CD14-positive monocyte (primary cell): Measurements from ENCODE around the gene CCDC33. TPM values are rescaled to one million over a fixed set of nuclear protein-coding genes. Genes with fewer than 3 reads are reported as not detected.

Experiments used
- DNase-seq, 3 donors: peaks; one replicate each; pipeline ENCODE4 v3.0.0-alpha.2; 2011 to 2022
- H2AFZ ChIP-seq: 2 replicates; pipeline ENCODE4 v1.6.0; 2012; ENCODE audit warnings: mild to moderate bottlenecking, low read depth, low read length, inconsistent platforms; ENCODE audit not compliant: insufficient read depth, poor library complexity, severe bottlenecking
- H3K27ac ChIP-seq, 2 donors: 1 replicate in 1 of 2; 2 replicates in 1 of 2; pipeline ENCODE4 v1.5.1; 2012 to 2013; ENCODE audit warnings: low read length in 2 of 2, control low read depth in 1 of 2, inconsistent platforms in 1 of 2, low read depth in 1 of 2, mild to moderate bottlenecking in 1 of 2
- H3K27me3 ChIP-seq, 2 donors: one replicate each; pipeline versions ENCODE4 v1.6.0 to v1.6.1; 2011 to 2013; ENCODE audit warnings: low read length in 2 of 2; ENCODE audit not compliant: control insufficient read depth in 2 of 2, insufficient read depth in 2 of 2
- H3K36me3 ChIP-seq, 2 donors: replicated peaks in 1 of 2; 1 replicate in 1 of 2; 2 replicates in 1 of 2; pipeline versions ENCODE4 v1.5.1 to v1.6.1; 2012 to 2013; ENCODE audit warnings: low read length in 2 of 2, control low read depth in 1 of 2, inconsistent platforms in 1 of 2, mild to moderate bottlenecking in 1 of 2; ENCODE audit not compliant: insufficient read depth in 2 of 2, control insufficient read depth in 1 of 2
- H3K4me1 ChIP-seq, 2 donors: 1 replicate in 1 of 2; 2 replicates in 1 of 2; pipeline versions ENCODE4 v1.5.1 to v1.6.1; 2012 to 2013; ENCODE audit warnings: low read length in 2 of 2, control low read depth in 1 of 2, inconsistent platforms in 1 of 2, mild to moderate bottlenecking in 1 of 2, moderate library complexity in 1 of 2; ENCODE audit not compliant: insufficient read depth in 2 of 2, control insufficient read depth in 1 of 2
- H3K4me2 ChIP-seq: replicated peaks from 2 replicates; pipeline ENCODE3; 2012; ENCODE audit warnings: low read length, moderate library complexity, mild to moderate bottlenecking; ENCODE audit not compliant: poor library complexity, severe bottlenecking; ENCODE audit errors: extremely low read depth
- H3K4me3 ChIP-seq, 3 experiments: fragments of 200-600 bp in 1 of 3; sonication (generic) in 1 of 3; replicated peaks in 1 of 3; 1 replicate in 2 of 3; 2 replicates in 1 of 3; pipeline ENCODE4 v1.5.1; 2011 to 2013; ENCODE audit warnings: low read length in 3 of 3, mild to moderate bottlenecking in 3 of 3, control low read depth in 2 of 3, low read depth in 2 of 3, inconsistent platforms in 1 of 3, moderate library complexity in 1 of 3
- H3K79me2 ChIP-seq: 2 replicates; pipeline ENCODE4 v1.6.0; 2012; ENCODE audit warnings: mild to moderate bottlenecking, control low read depth, inconsistent platforms, low read length, moderate library complexity; ENCODE audit not compliant: insufficient read depth
- H3K9ac ChIP-seq: 2 replicates; pipeline ENCODE4 v1.6.0; 2017; ENCODE audit warnings: low read length, mild to moderate bottlenecking; ENCODE audit not compliant: insufficient read depth, poor library complexity, severe bottlenecking
- H3K9me3 ChIP-seq, 2 donors: replicated peaks in 1 of 2; 1 replicate in 1 of 2; 2 replicates in 1 of 2; pipeline versions ENCODE4 v1.5.1 to v1.6.1; 2012 to 2013; ENCODE audit warnings: low read length in 2 of 2, control low read depth in 1 of 2; ENCODE audit not compliant: control insufficient read depth in 1 of 2, insufficient read depth in 1 of 2
- H4K20me1 ChIP-seq: 2 replicates; pipeline ENCODE4 v1.6.0; 2012; ENCODE audit warnings: mild to moderate bottlenecking, low read length, control low read depth, moderate library complexity; ENCODE audit not compliant: insufficient read depth
- H3K27ac Mint-ChIP-seq, 7 donors: one replicate each; pipeline ENCODE4 v1.8.0; 2020; ENCODE audit warnings: mild to moderate bottlenecking in 7 of 7, mixed read lengths in 7 of 7, moderate library complexity in 6 of 7, inconsistent platforms in 2 of 7
- H3K27me3 Mint-ChIP-seq, 3 donors: one replicate each; pipeline ENCODE4 v1.8.0; 2021 to 2022; ENCODE audit warnings: low read depth in 3 of 3, mild to moderate bottlenecking in 3 of 3, mixed read lengths in 3 of 3, moderate library complexity in 3 of 3, inconsistent platforms in 1 of 3
- H3K36me3 Mint-ChIP-seq, 2 donors: one replicate each; pipeline ENCODE4 v1.8.0; 2020; ENCODE audit warnings: mixed read lengths in 2 of 2, inconsistent platforms in 1 of 2, mild to moderate bottlenecking in 1 of 2
- H3K4me1 Mint-ChIP-seq: one replicate; pipeline ENCODE4 v1.8.0; 2020; ENCODE audit warnings: mild to moderate bottlenecking, mixed read lengths
- H3K4me3 Mint-ChIP-seq, 2 donors: one replicate each; pipeline ENCODE4 v1.8.0; 2020; ENCODE audit warnings: mild to moderate bottlenecking in 2 of 2, mixed read lengths in 2 of 2, moderate library complexity in 1 of 2
- H3K9me3 Mint-ChIP-seq, 7 donors: one replicate each; pipeline ENCODE4 v1.8.0; 2020 to 2022; ENCODE audit warnings: mixed read lengths in 7 of 7, mild to moderate bottlenecking in 6 of 7, moderate library complexity in 6 of 7, inconsistent platforms in 2 of 7
- WGBS: methylation state at CpG from one replicate; pipeline ENCODE4 v1.1.5; 2013; ENCODE audit warnings: missing lambda C conversion rate; ENCODE audit not compliant: insufficient coverage; 5-methylcytosine and 5-hydroxymethylcytosine counted together
- intact Hi-C, 2 donors: fragments of 100-400 bp; cut with micrococcal nuclease; formaldehyde crosslinking; loops; one replicate each; pipeline versions ENCODE4 v1.15.0 to v1.15.1; 2023
- polyA plus RNA-seq, 3 donors: library from polyadenylated mRNA; depleted of rRNA in 1 of 3; unstranded in 2 of 3; stranded (reverse) in 1 of 3; fragments of 300-500 nt in 2 of 3; fragments of >200 nt in 1 of 3; fragmentation: Illumina TruSeq in 2 of 3; gene quantifications; 1 replicate in 2 of 3; 2 replicates in 1 of 3; pipeline ENCODE4 v1.2.3, GENCODE V29; 2012 to 2021
- TF ChIP-seq, protein P1 (sequence below): fragments of 200-600 bp; IDR thresholded peaks from one replicate; pipeline ENCODE4 v1.8.0; 2022; ENCODE audit warnings: antibody characterized with exemption, mild to moderate bottlenecking

CCDC33 gene
- polyA plus RNA-seq, 3 donors, result not detected

DNA sequence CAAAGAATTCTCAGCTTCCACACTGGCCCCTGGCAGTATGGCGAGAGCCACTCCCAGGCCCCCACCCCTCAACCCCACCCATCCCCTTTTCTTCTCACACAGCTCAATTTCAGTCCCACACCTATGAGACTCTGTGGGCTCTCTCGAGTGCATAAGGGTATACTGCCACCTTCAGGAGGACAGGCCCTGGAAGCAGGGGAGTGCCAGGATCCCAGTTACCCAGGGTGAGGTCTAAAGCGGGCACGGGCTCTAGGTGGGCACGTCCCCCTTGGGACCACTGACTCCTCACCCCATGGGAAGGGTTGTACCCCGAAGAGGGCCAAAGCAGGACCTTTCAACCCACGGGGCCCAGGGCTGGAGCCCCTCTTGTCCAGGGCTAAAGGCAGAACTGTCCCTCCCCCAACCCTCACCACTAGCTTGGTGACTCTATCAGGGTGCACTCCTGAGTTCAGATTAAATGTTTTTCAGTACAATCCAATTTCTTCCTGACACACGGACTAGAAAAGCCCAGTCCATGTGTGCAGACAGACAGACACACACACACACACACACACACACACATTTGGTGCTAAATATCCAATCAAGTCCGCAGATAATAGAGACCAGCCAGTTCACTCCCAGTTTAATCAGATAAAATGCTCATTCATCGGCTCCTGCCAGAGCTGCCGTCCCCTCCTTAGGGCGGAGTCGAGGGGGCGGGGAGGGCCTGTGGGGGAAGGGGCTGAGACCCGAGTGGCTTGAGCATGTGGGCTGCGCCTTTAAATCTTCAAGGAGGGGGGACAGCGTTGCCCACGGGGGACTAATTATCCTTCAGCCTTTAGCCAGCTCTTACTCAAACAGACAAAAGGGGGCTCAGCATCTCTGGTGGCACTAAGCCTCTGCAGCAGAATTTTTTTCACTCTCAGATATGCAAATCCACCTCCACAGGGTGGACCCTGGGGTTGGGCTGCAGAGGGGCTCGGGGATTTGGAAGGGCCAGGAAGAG lies 72.0 kb downstream of the CCDC33 start:
- Histone ChIP-seq H3K79me2 (no peaks in the 10 kb centered on the region), H3K9ac (no peak overlapping the region), H3K4me2 (no peak overlapping the region), H3K27ac (no peak overlapping the region), H3K4me1 (no peaks in the 10 kb centered on the region), H3K9me3 (no peaks in the 10 kb centered on the region), H4K20me1 (no peaks in the 10 kb centered on the region), H3K27me3 (peaks cover 0 to 5% of the 10 kb centered on the region in 2 donors), H3K36me3 (no peaks in the 10 kb centered on the region), H2AFZ (no peak overlapping the region), H3K4me3 (no peak overlapping the region)
- no peak for DNase-seq
- Mint-ChIP-seq H3K4me3 (no peak overlapping the region), H3K9me3 (no peaks in the 10 kb centered on the region), H3K4me1 (no peaks in the 10 kb centered on the region), H3K27me3 (peaks cover 10 to 30% (median 15%) of the 10 kb centered on the region in 3 donors), H3K36me3 (no peaks in the 10 kb centered on the region), H3K27ac (no peak overlapping the region)
- intact Hi-C loops, result no loop called here
- WGBS, result 37% methylated on average over 13 of the region's 19 CpGs
- TF ChIP-seq, protein P1, sequence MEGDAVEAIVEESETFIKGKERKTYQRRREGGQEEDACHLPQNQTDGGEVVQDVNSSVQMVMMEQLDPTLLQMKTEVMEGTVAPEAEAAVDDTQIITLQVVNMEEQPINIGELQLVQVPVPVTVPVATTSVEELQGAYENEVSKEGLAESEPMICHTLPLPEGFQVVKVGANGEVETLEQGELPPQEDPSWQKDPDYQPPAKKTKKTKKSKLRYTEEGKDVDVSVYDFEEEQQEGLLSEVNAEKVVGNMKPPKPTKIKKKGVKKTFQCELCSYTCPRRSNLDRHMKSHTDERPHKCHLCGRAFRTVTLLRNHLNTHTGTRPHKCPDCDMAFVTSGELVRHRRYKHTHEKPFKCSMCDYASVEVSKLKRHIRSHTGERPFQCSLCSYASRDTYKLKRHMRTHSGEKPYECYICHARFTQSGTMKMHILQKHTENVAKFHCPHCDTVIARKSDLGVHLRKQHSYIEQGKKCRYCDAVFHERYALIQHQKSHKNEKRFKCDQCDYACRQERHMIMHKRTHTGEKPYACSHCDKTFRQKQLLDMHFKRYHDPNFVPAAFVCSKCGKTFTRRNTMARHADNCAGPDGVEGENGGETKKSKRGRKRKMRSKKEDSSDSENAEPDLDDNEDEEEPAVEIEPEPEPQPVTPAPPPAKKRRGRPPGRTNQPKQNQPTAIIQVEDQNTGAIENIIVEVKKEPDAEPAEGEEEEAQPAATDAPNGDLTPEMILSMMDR, result no peak

DNA sequence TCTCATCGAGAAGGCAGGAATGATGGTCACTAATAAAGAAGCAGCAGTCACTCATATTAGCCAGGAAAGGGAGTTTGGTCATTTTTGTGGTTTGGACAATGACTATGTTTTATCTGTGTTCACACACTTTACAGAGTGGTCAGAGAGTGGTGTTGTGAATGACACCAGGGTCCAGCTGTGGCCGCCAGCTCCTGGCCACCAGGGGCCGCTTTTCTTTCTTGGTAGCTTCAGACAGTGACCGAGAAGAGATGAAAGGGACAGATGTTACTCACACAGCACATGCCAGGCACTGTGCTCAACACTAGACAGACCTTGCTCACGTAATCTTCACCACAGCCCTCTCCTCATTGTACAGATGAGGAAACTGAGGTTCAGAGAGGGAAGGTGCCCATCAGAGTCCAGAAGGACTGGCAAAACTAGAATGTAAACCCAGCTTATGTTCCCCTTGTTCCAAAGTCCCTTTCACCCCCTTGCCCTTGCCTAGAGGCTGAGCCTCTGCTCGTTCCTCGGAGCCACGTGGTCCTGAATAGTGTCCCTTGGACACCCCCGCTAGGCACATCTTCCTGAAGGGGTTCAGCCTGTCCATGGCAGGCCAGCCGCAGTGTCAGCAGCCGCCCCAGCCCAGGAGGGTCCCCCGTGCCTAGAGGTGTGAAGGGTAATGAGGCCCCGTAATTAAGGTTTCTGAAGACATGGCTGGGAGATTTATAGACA lies 75.8 kb downstream of the CCDC33 start:
- Histone ChIP-seq H3K4me2 (no peak overlapping the region), H3K79me2 (no peaks in the 10 kb centered on the region), H3K27ac (no peak overlapping the region), H3K4me3 (no peak overlapping the region), H3K27me3 (peaks cover 0 to 5% of the 10 kb centered on the region in 2 donors), H3K9ac (no peak overlapping the region), H3K4me1 (no peaks in the 10 kb centered on the region), H2AFZ (no peak overlapping the region), H3K9me3 (no peaks in the 10 kb centered on the region), H3K36me3 (no peaks in the 10 kb centered on the region), H4K20me1 (no peaks in the 10 kb centered on the region)
- no peaks in the 10 kb centered on the region for H3K36me3 Mint-ChIP-seq
- H3K9me3 Mint-ChIP-seq, result no peaks in the 10 kb centered on the region
- H3K27me3 Mint-ChIP-seq, result peaks cover 8 to 26% (median 13%) of the 10 kb centered on the region in 3 donors
- DNase-seq, result no peak
- TF ChIP-seq, protein P1, result no peak
- intact Hi-C loops, result no loop called here
- 91% methylated on average over 7 of the region's 13 CpGs for WGBS
- peaks cover 3% of the 10 kb centered on the region for H3K4me1 Mint-ChIP-seq
- H3K4me3 Mint-ChIP-seq, result no peak overlapping the region
- no peak overlapping the region for H3K27ac Mint-ChIP-seq
